GM12874 (cell line): Measurements from ENCODE around the gene ALPI.

Experiments used
- CTCF ChIP-seq: IDR thresholded peaks from 2 replicates; pipeline ENCODE4 v1.5.1; 2011; ENCODE audit warnings: low read depth, mild to moderate bottlenecking, control low read depth, low read length, moderate library complexity; ENCODE audit not compliant: insufficient read depth

Gene ALPI

DNA sequence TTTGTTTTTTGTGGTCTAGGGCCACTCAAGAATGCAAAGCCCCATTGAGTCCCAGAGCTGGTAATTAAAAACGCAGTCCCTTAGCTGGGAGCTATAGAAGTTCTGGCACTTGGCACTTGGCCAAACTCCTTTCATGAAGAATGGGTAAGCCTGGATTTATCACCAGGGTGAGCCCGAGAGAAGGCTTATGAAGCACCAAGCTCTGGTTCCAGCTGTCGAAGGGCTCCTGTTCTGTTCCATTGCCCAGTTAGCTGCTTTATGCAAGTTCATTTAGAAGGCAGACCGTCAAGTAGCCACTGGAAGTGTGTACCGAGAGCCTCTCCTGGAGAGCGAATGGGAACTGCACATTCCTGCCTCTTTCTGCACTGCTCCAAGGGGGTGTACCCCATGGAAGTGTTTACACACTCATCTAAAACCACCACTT, 17.5 kb downstream of the ALPI start:
- TF ChIP-seq CTCF = no peak

- no peak for TF ChIP-seq CTCF
Observed at GRCh38 chr2:232476045-232476444, 20.1 kb downstream of the ALPI start.

GRCh38 chr2:232476791-232477190, 20.8 kb downstream of the ALPI start:
- no peak for TF ChIP-seq CTCF

GRCh38 chr2:232477751-232478510, 22.0 kb downstream of the ALPI start:
- TF ChIP-seq CTCF = no peak

DNA sequence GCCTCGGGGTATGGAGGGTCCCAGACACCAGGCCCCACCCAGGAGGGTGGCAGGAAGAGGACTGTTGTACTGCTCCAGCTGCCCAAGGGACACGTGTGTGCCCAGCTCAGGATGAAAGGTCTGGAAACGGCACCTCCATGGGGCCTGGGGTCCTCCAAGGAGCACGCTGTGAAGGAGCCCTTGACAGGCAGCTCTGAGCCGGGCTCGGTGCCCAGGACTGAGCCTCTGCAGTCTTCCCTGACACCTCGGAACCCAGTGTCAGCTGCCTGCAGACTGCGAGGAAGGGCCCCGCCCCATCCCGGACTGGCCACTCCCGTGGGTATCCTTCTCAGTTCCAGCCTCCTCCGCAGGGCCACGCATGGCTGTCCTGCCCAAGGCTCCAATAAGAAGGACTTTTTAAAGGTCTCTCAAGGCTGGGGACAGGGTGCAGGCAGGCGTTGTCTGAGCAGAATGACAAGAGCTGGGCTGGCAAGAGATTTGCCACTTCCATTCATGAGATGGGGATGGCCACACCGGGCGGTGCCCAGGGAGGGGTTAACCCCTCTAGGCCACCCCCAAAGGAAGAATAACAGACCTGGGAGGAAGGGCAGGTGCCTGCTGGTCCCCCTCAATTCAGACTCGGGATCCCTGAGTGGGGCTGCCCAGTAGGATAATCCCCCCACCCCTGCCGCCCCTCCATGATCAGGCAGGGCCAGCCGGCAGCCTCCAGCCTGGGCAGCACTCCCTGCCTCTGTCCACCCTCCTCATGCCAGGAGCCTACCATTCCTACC, 22.8 kb downstream of the ALPI start:
- TF ChIP-seq CTCF = no peak

GRCh38 chr2:232479341-232480200, 23.6 kb downstream of the ALPI start:
- no peak for TF ChIP-seq CTCF
